Renal cortex interstitium (tissue), 11 donors: ENCODE data around the gene KIAA1671. TPM values are rescaled to one million over a fixed set of nuclear protein-coding genes. Genes with fewer than 3 reads are reported as not detected.
"Not testable (repeated sequence)": the region's sequence is repeated elsewhere in the genome, so short reads cannot be mapped to it uniquely, and the experiment has no call there.

Experiments used
- DNase-seq, 11 donors: peaks; one replicate each; pipeline ENCODE4 v3.0.0-alpha.2; 2013; ENCODE audit warnings: low read depth in 9 of 11, low spot score in 4 of 11; ENCODE audit errors: extremely low read depth in 1 of 11
- polyA plus RNA-seq, 3 donors: library from polyadenylated mRNA; unstranded; fragments of 120-200 nt; gene quantifications; one replicate each; pipeline ENCODE4 v1.2.1, GENCODE V29; 2013; ENCODE audit not compliant: insufficient read length in 3 of 3

The KIAA1671 gene
- polyA plus RNA-seq, 3 donors, result 24.5 to 26.0 (median 25.9) TPM

- no peak for DNase-seq
These were observed 259.8 kb downstream of the KIAA1671 start for GRCh38 chr22:25212337-25212736.

- no peak for DNase-seq
These were observed 260.7 kb downstream of the KIAA1671 start for GRCh38 chr22:25213221-25213620.

DNA sequence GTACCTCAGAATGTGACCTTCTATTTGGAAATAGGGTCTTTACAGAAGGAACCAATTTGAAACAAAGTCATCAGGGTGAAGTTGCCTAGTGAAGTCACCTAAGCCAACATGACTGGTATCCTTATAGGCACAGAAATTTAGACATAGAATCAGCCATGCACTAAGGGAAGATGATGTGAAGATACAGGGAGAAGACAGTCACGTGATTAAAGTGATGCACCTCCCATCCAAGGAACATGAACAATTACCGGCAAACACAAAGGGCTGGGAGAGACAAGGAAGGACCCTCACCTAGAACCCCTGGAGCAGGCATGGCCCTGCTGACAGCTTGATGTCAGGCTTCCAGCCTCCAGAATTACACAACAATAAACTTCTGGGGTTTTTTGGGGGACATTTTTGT is 263.7 kb downstream of the KIAA1671 start:
- no peak for DNase-seq

GRCh38 chr22:25219211-25219689 is 266.7 kb downstream of the KIAA1671 start, which contains the start of gene CRYBB2:
Gene CRYBB2, plus strand, starts transcription at chr22:25219639. Its CDS starts 1,791 bp downstream, at chr22:25221430.
- DNase-seq, result no peak

DNA sequence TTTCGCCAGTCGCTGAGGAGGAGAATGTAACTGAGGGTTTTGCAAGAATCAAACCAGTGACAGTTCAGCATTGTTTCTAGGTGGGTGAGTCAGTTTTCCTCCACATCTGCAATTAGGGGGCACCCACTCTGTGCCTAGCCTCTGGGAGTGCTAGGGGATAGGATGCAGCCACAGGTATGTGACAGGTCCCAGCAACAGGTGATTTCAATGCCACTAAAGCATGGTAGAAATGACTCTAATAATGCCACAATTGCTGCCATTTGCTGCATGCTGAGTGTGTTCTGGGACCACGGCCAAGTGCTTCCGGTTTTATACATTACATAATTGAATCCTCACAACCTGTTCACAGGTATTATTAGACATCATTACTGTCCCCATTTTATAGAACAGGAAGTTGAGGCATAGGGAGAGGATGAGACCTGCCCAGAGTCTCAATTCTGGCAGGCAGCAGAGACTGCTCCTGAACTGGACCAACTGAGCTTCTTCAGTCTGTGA is 267.5 kb downstream of the KIAA1671 start:
- no peak for DNase-seq

- no peak for DNase-seq
These were observed 269.3 kb downstream of the KIAA1671 start for GRCh38 chr22:25221790-25222189.

DNA sequence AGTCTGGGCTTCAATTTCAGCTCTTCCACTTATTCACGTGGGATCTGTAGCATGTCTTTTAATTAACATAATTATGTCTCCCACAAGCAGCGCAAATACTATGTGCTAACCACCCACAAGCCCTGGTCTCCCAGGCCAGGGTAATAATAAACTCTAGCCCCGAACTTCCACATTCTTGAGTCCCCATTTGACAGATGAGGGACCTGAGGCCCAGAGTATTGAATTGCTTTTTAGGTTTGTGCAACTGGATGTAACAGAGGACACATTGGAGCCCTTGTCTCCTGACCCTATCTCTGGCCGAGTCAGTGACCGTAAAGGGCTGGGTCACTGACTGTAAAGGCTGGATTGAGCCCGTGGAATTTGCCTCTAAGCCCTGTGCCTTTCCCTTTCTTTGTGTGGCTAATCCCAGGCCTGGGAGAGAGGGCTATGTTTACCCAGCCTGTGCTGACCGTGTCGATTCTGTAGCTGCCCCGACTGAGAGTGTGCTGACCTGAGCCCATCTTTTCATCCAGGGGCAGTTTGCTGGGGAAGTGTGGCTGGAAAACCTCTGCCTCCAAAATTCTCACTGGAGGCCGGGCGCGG is 270.8 kb downstream of the KIAA1671 start:
- DNase-seq, result no peak

GRCh38 chr22:25228822-25229221 is 276.3 kb downstream of the KIAA1671 start:
- no peak for DNase-seq

- DNase-seq, result not testable (repeated sequence)
These were observed 278.2 kb downstream of the KIAA1671 start for GRCh38 chr22:25230760-25231159.

- DNase-seq, result no peak
These were observed 279.8 kb downstream of the KIAA1671 start for GRCh38 chr22:25232301-25232700.

- not testable (repeated sequence) for DNase-seq
These were observed 281.2 kb downstream of the KIAA1671 start for GRCh38 chr22:25233706-25234105.

DNA sequence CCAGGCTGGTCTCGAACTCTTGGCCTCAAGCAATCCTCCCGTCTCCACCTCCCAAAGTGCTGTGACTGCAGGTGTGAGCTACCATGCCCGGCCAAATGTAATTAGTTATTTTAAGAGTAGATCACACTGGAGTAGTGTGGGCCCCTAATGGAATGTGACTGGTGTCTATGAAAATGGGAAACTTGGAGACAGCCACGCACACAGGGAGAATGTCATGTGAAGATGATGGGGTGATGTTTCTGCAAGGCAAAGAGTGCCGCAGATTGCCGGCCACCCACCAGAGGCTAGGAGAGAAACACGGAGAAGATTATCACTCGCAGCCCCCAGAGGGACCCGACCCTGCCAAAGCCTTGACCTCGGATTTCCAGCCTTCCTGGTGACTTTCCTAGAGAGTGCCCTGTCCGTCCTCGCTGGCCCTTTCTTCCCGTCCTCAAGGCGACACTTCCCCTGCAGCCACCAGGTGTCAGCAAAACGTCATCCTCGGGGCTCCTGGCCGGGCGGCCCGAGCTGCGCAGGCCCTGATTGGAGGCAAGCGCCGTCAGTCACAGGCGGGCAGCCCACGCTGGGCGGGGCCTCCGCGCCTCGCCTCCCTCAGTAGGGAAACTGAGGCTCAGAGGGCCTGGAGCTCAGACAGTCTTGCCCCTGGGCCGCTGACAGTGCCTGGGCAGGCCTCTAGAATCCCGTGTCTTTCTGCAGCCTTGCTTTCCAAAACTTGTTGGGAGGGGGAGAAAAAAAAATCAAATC is 283.2 kb downstream of the KIAA1671 start:
- DNase-seq, result peak; percentile 49 to 80 (median 71)

DNA sequence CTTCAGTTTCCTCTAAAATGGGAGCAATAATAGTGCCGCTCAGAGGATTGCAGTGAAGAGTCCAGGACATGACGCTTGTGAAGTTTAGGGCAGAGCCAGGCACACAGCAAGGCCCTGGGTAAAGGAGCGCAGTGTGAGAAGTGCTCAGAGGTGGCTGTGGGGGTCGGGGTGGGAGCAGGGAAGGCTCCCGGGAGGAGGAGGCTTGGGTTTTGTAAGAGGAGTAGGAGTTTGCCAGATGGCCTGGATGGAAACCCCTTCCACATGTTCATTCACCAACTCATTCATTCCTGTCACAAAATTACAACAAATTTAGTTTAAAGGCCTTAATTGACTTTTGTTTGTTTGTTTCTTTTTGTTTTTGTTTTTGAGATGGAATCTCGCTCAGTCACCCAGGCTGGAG is 283.9 kb downstream of the KIAA1671 start:
- no peak for DNase-seq

- no peak for DNase-seq
These were observed 285.0 kb downstream of the KIAA1671 start for GRCh38 chr22:25237503-25237902.

- DNase-seq, result not testable (repeated sequence)
These were observed 285.5 kb downstream of the KIAA1671 start for GRCh38 chr22:25238058-25238457.

Other genes starting within 250 kb of the KIAA1671 start
- not detected for gene PIWIL3, start 178.0 kb upstream of the KIAA1671 start, polyA plus RNA-seq
- gene SGSM1, start 146.5 kb upstream of the KIAA1671 start, polyA plus RNA-seq, result 1 to 10 TPM; 1.9 to 2.7 (median 2.2) TPM
- gene LHFPL7, start 6.0 kb upstream of the KIAA1671 start, polyA plus RNA-seq, result under 1 TPM in 2 of 3 donors, not detected in 1; 0.16 to 0.30 TPM
- gene CRYBB3, start 247.1 kb downstream of the KIAA1671 start, polyA plus RNA-seq, result under 1 TPM; 0.16 to 0.41 (median 0.22) TPM